Activated CD8-positive, alpha-beta memory T cell treated with anti-CD3 and anti-CD28 coated beads, Interleukin-2, amount 50 U/mL, for 24 hours (primary cell): Measurements from ENCODE around the gene RNMT.

Experiments
- DNase-seq: peaks from one replicate; pipeline ENCODE4 v3.0.0-alpha.2; 2020; ENCODE audit errors: extremely low read depth

The RNMT gene

DNA sequence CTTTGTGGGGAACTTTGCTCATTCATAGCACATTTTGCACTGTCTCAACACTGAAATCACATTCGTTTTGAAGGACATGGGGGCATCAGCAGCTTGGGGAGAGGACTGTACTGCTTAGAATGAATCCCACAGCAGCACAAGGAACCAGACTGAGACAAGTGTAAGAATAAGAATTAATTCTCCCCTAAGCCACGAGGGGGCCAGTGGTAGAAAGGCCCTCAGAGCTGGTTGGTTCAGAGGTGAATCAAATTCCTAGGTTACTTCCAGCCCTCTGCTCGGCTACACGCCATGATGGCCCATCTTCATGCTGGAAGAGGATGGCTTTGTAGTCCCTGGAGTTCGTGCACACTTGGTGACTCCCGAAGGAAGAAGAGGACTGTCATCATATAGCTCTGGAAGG is 85.5 kb downstream of the RNMT start:
- no peak for DNase-seq

DNA sequence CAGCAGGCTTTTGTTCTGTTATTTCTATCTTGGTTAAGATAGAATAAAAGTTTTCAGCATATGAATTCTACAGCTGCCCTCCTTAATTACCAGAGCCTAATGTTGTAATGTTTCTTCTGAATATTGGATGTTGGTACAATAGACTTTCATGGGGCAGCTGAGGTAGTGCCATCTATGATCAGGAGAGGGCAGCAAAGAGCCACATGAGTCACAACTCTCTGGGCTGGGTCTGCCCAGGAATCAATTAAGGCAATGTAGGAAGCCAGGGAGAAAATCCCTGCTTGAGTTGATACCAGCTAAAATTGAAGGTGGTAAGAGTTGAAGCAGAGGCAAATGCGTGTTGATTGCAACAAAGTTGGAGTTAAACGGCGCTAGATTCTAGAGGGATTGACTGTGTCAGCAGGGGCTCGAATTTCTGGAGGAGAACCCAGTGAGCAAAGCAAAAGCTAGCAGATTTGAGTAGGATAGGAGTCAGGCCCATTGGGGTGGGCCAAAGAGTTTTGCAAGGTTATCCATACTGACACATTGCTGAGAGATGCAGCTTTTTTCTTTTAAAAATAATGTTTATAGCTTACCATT is 86.9 kb downstream of the RNMT start:
- no peak for DNase-seq
